Parathyroid adenoma (tissue), 2 donors: ENCODE data around the gene PLCG2.
"Not testable (repeated sequence)": the region's sequence is repeated elsewhere in the genome, so short reads cannot be mapped to it uniquely, and the experiment has no call there.

Experiments used
- H2AFZ ChIP-seq: fragments of 300-600 bp; sonication (generic); one replicate; pipeline ENCODE4 v1.7.0; 2017; ENCODE audit warnings: antibody characterized with exemption, mild to moderate bottlenecking
- H3K27ac ChIP-seq: fragments of 300-600 bp; sonication (generic); one replicate; pipeline ENCODE4 v1.7.0; 2017
- H3K27me3 ChIP-seq: fragments of 300-600 bp; sonication (generic); one replicate; pipeline ENCODE4 v1.7.0; 2017; ENCODE audit warnings: low read length; ENCODE audit not compliant: control insufficient read depth, insufficient read depth
- H3K36me3 ChIP-seq: fragments of 300-600 bp; sonication (generic); one replicate; pipeline ENCODE4 v1.7.0; 2017; ENCODE audit warnings: low read length; ENCODE audit not compliant: control insufficient read depth, insufficient read depth
- H3K4me1 ChIP-seq: fragments of 300-600 bp; sonication (generic); one replicate; pipeline ENCODE4 v1.7.0; 2017; ENCODE audit warnings: control low read depth
- H3K4me2 ChIP-seq: fragments of 300-600 bp; sonication (generic); one replicate; pipeline ENCODE4 v1.7.0; 2017; ENCODE audit warnings: low read length
- H3K4me3 ChIP-seq: fragments of 300-600 bp; sonication (generic); one replicate; pipeline ENCODE4 v1.7.0; 2017; ENCODE audit warnings: low read depth, low read length
- H3K79me2 ChIP-seq: fragments of 300-600 bp; sonication (generic); one replicate; pipeline ENCODE4 v1.7.0; 2017; ENCODE audit warnings: control low read depth
- H3K9ac ChIP-seq: fragments of 300-600 bp; sonication (generic); one replicate; pipeline ENCODE4 v1.7.0; 2017; ENCODE audit warnings: mild to moderate bottlenecking
- H3K9me3 ChIP-seq: fragments of 300-600 bp; sonication (generic); one replicate; pipeline ENCODE4 v1.7.0; 2017; ENCODE audit warnings: low read length; ENCODE audit not compliant: control insufficient read depth
- CTCF ChIP-seq: fragments of 300-600 bp; sonication (generic); IDR thresholded peaks from one replicate; pipeline ENCODE4 v1.7.0; 2017; ENCODE audit warnings: antibody characterized with exemption, mild to moderate bottlenecking
- donor health status: primary hyperparathyroidism.

The PLCG2 gene

GRCh38 chr16:81796583-81797346 lies 17.7 kb downstream of the PLCG2 start:
- Histone ChIP-seq H3K27ac (no peak overlapping the region), H2AFZ (no peak overlapping the region), H3K4me1 (no peaks in the 10 kb centered on the region), H3K4me3 (no peak overlapping the region), H3K27me3 (no peaks in the 10 kb centered on the region), H3K36me3 (no peaks in the 10 kb centered on the region), H3K4me2 (no peak overlapping the region), H3K9me3 (no peaks in the 10 kb centered on the region), H3K79me2 (no peaks in the 10 kb centered on the region), H3K9ac (no peak overlapping the region)
- TF ChIP-seq CTCF: no peak

- Histone ChIP-seq H3K9ac (no peak overlapping the region), H3K4me3 (no peak overlapping the region), H3K36me3 (no peaks in the 10 kb centered on the region), H3K4me2 (no peak overlapping the region), H3K4me1 (no peaks in the 10 kb centered on the region), H3K9me3 (no peaks in the 10 kb centered on the region), H3K79me2 (no peaks in the 10 kb centered on the region), H3K27ac (no peak overlapping the region), H2AFZ (no peak overlapping the region), H3K27me3 (no peaks in the 10 kb centered on the region)
- TF ChIP-seq CTCF: no peak
Measured at GRCh38 chr16:81797443-81797842, 18.4 kb downstream of the PLCG2 start.

GRCh38 chr16:81798311-81799137 lies 19.4 kb downstream of the PLCG2 start:
- H3K9ac ChIP-seq: no peak overlapping the region
- no peaks in the 10 kb centered on the region for H3K27me3 ChIP-seq
- H3K4me1 ChIP-seq: no peaks in the 10 kb centered on the region
- no peaks in the 10 kb centered on the region for H3K36me3 ChIP-seq
- H2AFZ ChIP-seq: no peak overlapping the region
- H3K79me2 ChIP-seq: no peaks in the 10 kb centered on the region
- H3K9me3 ChIP-seq: no peaks in the 10 kb centered on the region
- no peak overlapping the region for H3K27ac ChIP-seq
- H3K4me3 ChIP-seq: no peak overlapping the region
- no peak for TF ChIP-seq CTCF
- H3K4me2 ChIP-seq: no peak overlapping the region

GRCh38 chr16:81799138-81799504 lies 20.0 kb downstream of the PLCG2 start:
- H3K27me3 ChIP-seq: no peaks in the 10 kb centered on the region
- no peak for TF ChIP-seq CTCF
- H3K27ac ChIP-seq: no peak overlapping the region
- H3K4me2 ChIP-seq: no peak overlapping the region
- H3K9ac ChIP-seq: no peak overlapping the region
- no peaks in the 10 kb centered on the region for H3K36me3 ChIP-seq
- H2AFZ ChIP-seq: no peak overlapping the region
- no peaks in the 10 kb centered on the region for H3K79me2 ChIP-seq
- H3K4me1 ChIP-seq: no peaks in the 10 kb centered on the region
- no peaks in the 10 kb centered on the region for H3K9me3 ChIP-seq
- H3K4me3 ChIP-seq: no peak overlapping the region

- not testable (repeated sequence) for H3K9me3 ChIP-seq, H3K79me2 ChIP-seq, H2AFZ ChIP-seq, H3K36me3 ChIP-seq, H3K4me3 ChIP-seq, H3K4me1 ChIP-seq, H3K27me3 ChIP-seq, H3K4me2 ChIP-seq, H3K27ac ChIP-seq, H3K9ac ChIP-seq
Measured at GRCh38 chr16:81801724-81802123, 22.6 kb downstream of the PLCG2 start.
